ENCODE data around the gene CSF1.

GRCh38 chr1:109977657-109978378 lies 67.2 kb downstream of the CSF1 start:
- TF ChIP-seq, protein P1, sequence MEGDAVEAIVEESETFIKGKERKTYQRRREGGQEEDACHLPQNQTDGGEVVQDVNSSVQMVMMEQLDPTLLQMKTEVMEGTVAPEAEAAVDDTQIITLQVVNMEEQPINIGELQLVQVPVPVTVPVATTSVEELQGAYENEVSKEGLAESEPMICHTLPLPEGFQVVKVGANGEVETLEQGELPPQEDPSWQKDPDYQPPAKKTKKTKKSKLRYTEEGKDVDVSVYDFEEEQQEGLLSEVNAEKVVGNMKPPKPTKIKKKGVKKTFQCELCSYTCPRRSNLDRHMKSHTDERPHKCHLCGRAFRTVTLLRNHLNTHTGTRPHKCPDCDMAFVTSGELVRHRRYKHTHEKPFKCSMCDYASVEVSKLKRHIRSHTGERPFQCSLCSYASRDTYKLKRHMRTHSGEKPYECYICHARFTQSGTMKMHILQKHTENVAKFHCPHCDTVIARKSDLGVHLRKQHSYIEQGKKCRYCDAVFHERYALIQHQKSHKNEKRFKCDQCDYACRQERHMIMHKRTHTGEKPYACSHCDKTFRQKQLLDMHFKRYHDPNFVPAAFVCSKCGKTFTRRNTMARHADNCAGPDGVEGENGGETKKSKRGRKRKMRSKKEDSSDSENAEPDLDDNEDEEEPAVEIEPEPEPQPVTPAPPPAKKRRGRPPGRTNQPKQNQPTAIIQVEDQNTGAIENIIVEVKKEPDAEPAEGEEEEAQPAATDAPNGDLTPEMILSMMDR (IDR thresholded peaks at IDR 0.05; ENCODE audit: borderline replicate concordance, extremely low read depth, low read length, poor library complexity, severe bottlenecking), result no peak
- TF ChIP-seq EZH2 (IDR thresholded peaks at IDR 0.05; ENCODE audit: borderline replicate concordance, low read depth, low read length, severe bottlenecking), result no peak
